NT2/D1 (cell line): ENCODE results near the gene BBS5.
"Not testable (repeated sequence)": the region's sequence is repeated elsewhere in the genome, so short reads cannot be mapped to it uniquely, and the experiment has no call there.

ENCODE experiments used
- DNase-seq: peaks from one replicate; pipeline ENCODE4 v3.0.0-alpha.2; 2011; ENCODE audit warnings: low read depth, low spot score
- H3K27me3 ChIP-seq: 2 replicates; pipeline ENCODE4 v1.6.0; 2011; ENCODE audit warnings: mild to moderate bottlenecking; ENCODE audit not compliant: insufficient read length, insufficient read depth
- H3K36me3 ChIP-seq: 2 replicates; pipeline ENCODE4 v1.6.1; 2011; ENCODE audit warnings: mild to moderate bottlenecking, low read length, mixed read lengths; ENCODE audit not compliant: insufficient read depth, insufficient read length
- H3K4me1 ChIP-seq: 2 replicates; pipeline ENCODE4 v1.5.1; 2011; ENCODE audit not compliant: insufficient read depth, insufficient read length
- H3K4me3 ChIP-seq: 2 replicates; pipeline ENCODE4 v1.5.1; 2011; ENCODE audit warnings: low read depth; ENCODE audit not compliant: insufficient read length
- H3K9ac ChIP-seq: 2 replicates; pipeline ENCODE4 v1.6.0; 2011; ENCODE audit warnings: low read depth; ENCODE audit not compliant: insufficient read length
- H3K9me3 ChIP-seq: 2 replicates; pipeline ENCODE4 v1.5.1; 2011; ENCODE audit warnings: mild to moderate bottlenecking, low read length; ENCODE audit not compliant: insufficient read depth
- SUZ12 ChIP-seq: IDR thresholded peaks from 2 replicates; pipeline ENCODE4 v1.6.1; 2011; ENCODE audit not compliant: insufficient read length, insufficient read depth; ENCODE audit errors: extremely low read depth
- YY1 ChIP-seq: IDR thresholded peaks from 2 replicates; pipeline ENCODE4 v1.6.1; 2011; ENCODE audit not compliant: insufficient read length, insufficient read depth
- ZNF274 ChIP-seq: IDR thresholded peaks from 2 replicates; pipeline ENCODE4 v1.6.1; 2011; ENCODE audit warnings: mild to moderate bottlenecking, low read depth, low read length

BBS5 gene

GRCh38 chr2:169509955-169510354, 30.7 kb downstream of the BBS5 start:
- H3K4me3 ChIP-seq: no peak overlapping the region
- H3K9ac ChIP-seq: no peak overlapping the region
- TF ChIP-seq ZNF274: no peak
- no peak for TF ChIP-seq SUZ12
- no peak for TF ChIP-seq YY1
- DNase-seq: no peak
- H3K9me3 ChIP-seq: no peaks in the 10 kb centered on the region; the same call in 1 of the 2 replicates
- H3K4me1 ChIP-seq: no peaks in the 10 kb centered on the region
- H3K27me3 ChIP-seq: no peaks in the 10 kb centered on the region
- no peaks in the 10 kb centered on the region for H3K36me3 ChIP-seq

GRCh38 chr2:169510496-169510895, 31.2 kb downstream of the BBS5 start:
- H3K36me3 ChIP-seq: no peaks in the 10 kb centered on the region
- H3K27me3 ChIP-seq: no peaks in the 10 kb centered on the region
- no peak for TF ChIP-seq SUZ12
- TF ChIP-seq ZNF274: no peak
- TF ChIP-seq YY1: no peak
- H3K4me3 ChIP-seq: no peak overlapping the region
- no peaks in the 10 kb centered on the region for H3K4me1 ChIP-seq
- no peak for DNase-seq
- no peaks in the 10 kb centered on the region; the same call in 1 of the 2 replicates for H3K9me3 ChIP-seq
- no peak overlapping the region for H3K9ac ChIP-seq

GRCh38 chr2:169511818-169512217, 32.5 kb downstream of the BBS5 start:
- Histone ChIP-seq H3K4me1 (no peaks in the 10 kb centered on the region), H3K27me3 (no peaks in the 10 kb centered on the region), H3K4me3 (no peak overlapping the region), H3K9me3 (no peaks in the 10 kb centered on the region), H3K9ac (no peak overlapping the region), H3K36me3 (no peaks in the 10 kb centered on the region)
- TF ChIP-seq SUZ12 (no peak), YY1 (no peak), ZNF274 (no peak)
- DNase-seq: no peak

GRCh38 chr2:169512525-169512924, 33.2 kb downstream of the BBS5 start:
- TF ChIP-seq ZNF274 (no peak), YY1 (no peak), SUZ12 (no peak)
- Histone ChIP-seq H3K9me3 (no peaks in the 10 kb centered on the region), H3K4me3 (no peak overlapping the region), H3K27me3 (no peaks in the 10 kb centered on the region), H3K36me3 (no peaks in the 10 kb centered on the region), H3K4me1 (no peaks in the 10 kb centered on the region), H3K9ac (no peak overlapping the region)
- no peak for DNase-seq

GRCh38 chr2:169513094-169513493, 33.8 kb downstream of the BBS5 start:
- TF ChIP-seq SUZ12 (no peak), ZNF274 (no peak), YY1 (no peak)
- Histone ChIP-seq H3K36me3 (no peaks in the 10 kb centered on the region), H3K4me3 (no peak overlapping the region), H3K4me1 (no peaks in the 10 kb centered on the region), H3K9me3 (no peaks in the 10 kb centered on the region), H3K27me3 (no peaks in the 10 kb centered on the region), H3K9ac (no peak overlapping the region)
- DNase-seq: no peak

- H3K36me3 ChIP-seq: no peaks in the 10 kb centered on the region
Measured at GRCh38 chr2:169513926-169514325, 34.6 kb downstream of the BBS5 start.

GRCh38 chr2:169514758-169515157, 35.5 kb downstream of the BBS5 start:
- H3K9me3 ChIP-seq, H3K9ac ChIP-seq, H3K27me3 ChIP-seq, DNase-seq, H3K4me3 ChIP-seq, H3K36me3 ChIP-seq, H3K4me1 ChIP-seq: not testable (repeated sequence)

More at GRCh38 chr2:169513926-169514325, 34.6 kb downstream of the BBS5 start:
- Histone ChIP-seq H3K27me3 (no peaks in the 10 kb centered on the region), H3K4me3 (no peak overlapping the region), H3K9me3 (no peaks in the 10 kb centered on the region), H3K9ac (no peak overlapping the region), H3K4me1 (no peaks in the 10 kb centered on the region)
- TF ChIP-seq SUZ12: no peak
- no peak for TF ChIP-seq ZNF274
- TF ChIP-seq YY1: no peak
- DNase-seq: no peak

GRCh38 chr2:169516488-169516995, 37.2 kb downstream of the BBS5 start:
- H3K9ac ChIP-seq, H3K4me1 ChIP-seq, DNase-seq, H3K9me3 ChIP-seq, H3K27me3 ChIP-seq, H3K4me3 ChIP-seq, H3K36me3 ChIP-seq: not testable (repeated sequence)
